Measurements from ENCODE around the gene BTBD2. TPM values are rescaled to one million over a fixed set of nuclear protein-coding genes. Genes with fewer than 3 reads are reported as not detected.

Gene BTBD2
- total and polyA plus RNA-seq, 2 experiments from 2014 or later, result 23.8 to 130 TPM

- Histone ChIP-seq H3K9me2 (ENCODE audit: insufficient read depth) (no peaks in the 10 kb centered on the region), H3K27me3 (ENCODE audit: insufficient read depth) (no peaks in the 10 kb centered on the region), H3K79me2 (replicated peaks; ENCODE audit: insufficient read depth) (peaks cover 92% of the 10 kb centered on the region), H4K20me1 (replicated peaks; ENCODE audit: insufficient read depth) (peaks cover 41% of the 10 kb centered on the region), H2AFZ (no peak overlapping the region), H3K4me3 (no peak overlapping the region), H3K4me1 (ENCODE audit: insufficient read depth) (peaks cover 10% of the 10 kb centered on the region), H3F3A (replicated peaks; ENCODE audit: low read depth) (peaks cover 3% of the 10 kb centered on the region), H3K27ac (ENCODE audit: low read depth) (no peak overlapping the region), H3K36me3 (ENCODE audit: insufficient read depth) (peaks cover 4% of the 10 kb centered on the region; the same call in 1 of the 2 replicates), H3K4me2 (no peak overlapping the region)
- no peaks in the 10 kb centered on the region for H3K9me3 Mint-ChIP-seq
- H3K4me1 Mint-ChIP-seq, result peaks cover 18% of the 10 kb centered on the region
- H3K4me3 Mint-ChIP-seq, result 0 out of 3 replicates have a peak overlapping the region, but pooled peaks have one; percentile 15
- peak overlapping the region; percentile 85 for H3K27ac Mint-ChIP-seq
- DNase-seq (ENCODE audit: low spot score) (peak; percentile 93), ATAC-seq (peak; percentile 53)
- TF ChIP-seq CTCF (conservative IDR thresholded peaks at IDR 0.05; ENCODE audit: low read depth in 2 of 2) (peak; percentile 68 to 92), STAT1 (IDR thresholded peaks at IDR 0.05; ENCODE audit: unreplicated experiment) (no peak), REST (IDR thresholded peaks at IDR 0.05; ENCODE audit: unreplicated experiment) (no peak), ZNF331 (CRISPR knock-in tag; IDR thresholded peaks at IDR 0.05; ENCODE audit: low read depth) (no peak), ZNF462 (CRISPR knock-in tag; IDR thresholded peaks at IDR 0.05) (no peak), NANOG (IDR thresholded peaks at IDR 0.05; ENCODE audit: borderline replicate concordance) (no peak), EZH2phosphoT487 (IDR thresholded peaks at IDR 0.05; ENCODE audit: unreplicated experiment) (no peak), POLR2AphosphoS5 (IDR thresholded peaks at IDR 0.05; ENCODE audit: low read depth) (no peak), ZNF114 (CRISPR knock-in tag; IDR thresholded peaks at IDR 0.05) (no peak), ETS1 (IDR thresholded peaks at IDR 0.05) (no peak), CREB1 (CRISPR knock-in tag; IDR thresholded peaks at IDR 0.05; ENCODE audit: low read depth) (0 out of 2 replicates have a peak, but pooled peaks have one; percentile 19), EZH2 (IDR thresholded peaks at IDR 0.05; ENCODE audit: low read depth, unreplicated experiment) (no peak), JUNB (IDR thresholded peaks at IDR 0.05; ENCODE audit: unreplicated experiment) (no peak)
- peaks cover 7% of the 10 kb centered on the region for H3K36me3 Mint-ChIP-seq (ENCODE audit: low read depth)
- peaks cover 18% of the 10 kb centered on the region for H3K27me3 Mint-ChIP-seq (ENCODE audit: insufficient read depth, low read depth, poor library complexity)
Measured at GRCh38 chr19:1945899-1946298, 69.6 kb downstream of the BTBD2 start.
